GM10266 (cell line): ENCODE data around the gene S100A1.

ENCODE experiments used
- DNase-seq: peaks from one replicate; pipeline ENCODE4 v3.0.0; 2012; ENCODE audit errors: extremely low spot score
- TF ChIP-seq, protein P1 (sequence below): IDR thresholded peaks from 2 replicates; pipeline ENCODE4 v1.5.1; 2012; ENCODE audit warnings: mild to moderate bottlenecking, low read depth; ENCODE audit not compliant: control insufficient read depth, insufficient read depth; ENCODE audit errors: missing control alignments

Gene S100A1

DNA sequence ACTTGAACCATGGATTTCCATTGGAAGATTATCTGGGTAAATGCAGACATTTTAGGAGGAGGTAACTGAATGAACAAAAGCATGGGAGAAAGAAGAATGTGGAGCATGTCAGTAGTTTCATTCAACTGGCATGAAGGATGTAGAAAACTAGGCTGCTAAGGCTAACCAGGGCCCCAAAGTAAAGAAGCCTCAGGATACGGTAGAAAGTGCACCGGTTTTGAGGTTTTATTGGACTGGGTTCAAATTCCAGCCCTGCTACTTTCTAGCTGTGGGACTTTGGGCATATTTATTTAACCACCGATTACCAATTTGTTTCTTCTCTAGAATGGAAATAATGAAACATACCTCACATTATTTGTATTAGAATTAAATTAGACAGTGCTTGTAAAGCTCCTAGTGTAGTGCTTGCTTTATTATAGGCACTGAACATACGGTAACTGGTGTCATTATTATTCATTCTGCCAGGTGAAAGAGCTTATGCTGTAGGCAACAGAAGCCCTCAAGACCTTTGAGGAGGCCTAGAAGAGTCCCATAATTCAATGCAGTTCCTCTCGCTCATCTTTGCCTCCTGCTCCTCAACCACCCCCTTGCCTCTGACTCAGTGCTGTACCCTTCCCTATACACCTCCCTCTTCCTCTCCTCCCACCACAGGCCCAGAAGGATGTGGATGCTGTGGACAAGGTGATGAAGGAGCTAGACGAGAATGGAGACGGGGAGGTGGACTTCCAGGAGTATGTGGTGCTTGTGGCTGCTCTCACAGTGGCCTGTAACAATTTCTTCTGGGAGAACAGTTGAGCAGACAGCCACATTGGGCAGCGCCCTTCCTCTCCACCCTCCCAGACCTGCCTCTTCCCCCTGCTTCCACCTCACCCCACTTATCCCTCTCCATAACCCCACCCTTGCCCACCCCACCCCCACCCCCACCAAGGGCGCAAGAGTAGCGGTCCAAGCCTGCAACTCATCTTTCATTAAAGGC is 3.1 kb downstream of the S100A1 start:
- DNase-seq = no peak
- TF ChIP-seq, protein P1, sequence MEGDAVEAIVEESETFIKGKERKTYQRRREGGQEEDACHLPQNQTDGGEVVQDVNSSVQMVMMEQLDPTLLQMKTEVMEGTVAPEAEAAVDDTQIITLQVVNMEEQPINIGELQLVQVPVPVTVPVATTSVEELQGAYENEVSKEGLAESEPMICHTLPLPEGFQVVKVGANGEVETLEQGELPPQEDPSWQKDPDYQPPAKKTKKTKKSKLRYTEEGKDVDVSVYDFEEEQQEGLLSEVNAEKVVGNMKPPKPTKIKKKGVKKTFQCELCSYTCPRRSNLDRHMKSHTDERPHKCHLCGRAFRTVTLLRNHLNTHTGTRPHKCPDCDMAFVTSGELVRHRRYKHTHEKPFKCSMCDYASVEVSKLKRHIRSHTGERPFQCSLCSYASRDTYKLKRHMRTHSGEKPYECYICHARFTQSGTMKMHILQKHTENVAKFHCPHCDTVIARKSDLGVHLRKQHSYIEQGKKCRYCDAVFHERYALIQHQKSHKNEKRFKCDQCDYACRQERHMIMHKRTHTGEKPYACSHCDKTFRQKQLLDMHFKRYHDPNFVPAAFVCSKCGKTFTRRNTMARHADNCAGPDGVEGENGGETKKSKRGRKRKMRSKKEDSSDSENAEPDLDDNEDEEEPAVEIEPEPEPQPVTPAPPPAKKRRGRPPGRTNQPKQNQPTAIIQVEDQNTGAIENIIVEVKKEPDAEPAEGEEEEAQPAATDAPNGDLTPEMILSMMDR = no peak

- TF ChIP-seq, protein P1 = no peak
- DNase-seq = no peak
These were observed 5.0 kb downstream of the S100A1 start for GRCh38 chr1:153633161-153633753.

- DNase-seq = peak; percentile 92
These were observed 5.8 kb downstream of the S100A1 start, which contains the start of gene CHTOP for GRCh38 chr1:153633754-153634665. TSS of gene CHTOP (plus strand) at chr1:153634066. CDS start at chr1:153636589, 2,523 bp downstream.

GRCh38 chr1:153635872-153636271 is 7.6 kb downstream of the S100A1 start:
- DNase-seq = no peak
- TF ChIP-seq, protein P1 = no peak

More at GRCh38 chr1:153633754-153634665, 5.8 kb downstream of the S100A1 start, which contains the start of gene CHTOP:
- TF ChIP-seq, protein P1 = no peak

GRCh38 chr1:153636312-153636711 is 8.1 kb downstream of the S100A1 start:
- no peak for DNase-seq
- TF ChIP-seq, protein P1 = no peak

- TF ChIP-seq, protein P1 = no peak
These were observed 10.0 kb downstream of the S100A1 start for GRCh38 chr1:153638261-153638660.

More at GRCh38 chr1:153638261-153638660, 10.0 kb downstream of the S100A1 start:
- no peak for DNase-seq
